ENCODE data around the gene ZC3H13. TPM values are rescaled to one million over a fixed set of nuclear protein-coding genes. Genes with fewer than 3 reads are reported as not detected.

The ZC3H13 gene
- total RNA-seq, 1 experiment from 2014 or later = 61.9 TPM

GRCh38 chr13:45967589-45967988 is 85.0 kb downstream of the ZC3H13 start:
- H3T11ph ChIP-seq (ENCODE audit: low read length) = no peak overlapping the region
- H3K4me1 ChIP-seq (ENCODE audit: insufficient read depth, low read length) = no peaks in the 10 kb centered on the region
- DNase-seq = no peak
- TF ChIP-seq CTCF (conservative IDR thresholded peaks at IDR 0.05) = no peak
- no peaks in the 10 kb centered on the region for H3K9me3 ChIP-seq (ENCODE audit: control insufficient read depth, low read depth, low read length)
- no peak overlapping the region for H3K23ac ChIP-seq (ENCODE audit: insufficient read length, low read depth, low read length)
- WGBS (ENCODE audit: extremely low coverage, insufficient read length, low lambda C conversion rate) = no CpG with 5 or more reads among the region's 16 CpGs
- no peak overlapping the region for H3K14ac ChIP-seq (ENCODE audit: insufficient read depth, low read length)
- H3K79me2 ChIP-seq (ENCODE audit: insufficient read depth, low read length) = no peaks in the 10 kb centered on the region
- no peak overlapping the region for H3K56ac ChIP-seq (ENCODE audit: insufficient read length, low read depth, low read length)
- no peak overlapping the region for H2BK5ac ChIP-seq (ENCODE audit: insufficient read length, low read length)
- no peak overlapping the region for H2BK20ac ChIP-seq (ENCODE audit: low read depth, low read length, poor library complexity, severe bottlenecking)
- no peak overlapping the region for H2AFZ ChIP-seq (ENCODE audit: low read length)
- H3K4me3 Mint-ChIP-seq = no peak overlapping the region
- no peak overlapping the region for H4K8ac ChIP-seq (replicated peaks; ENCODE audit: insufficient read length, low read depth, low read length)
- H3K9me3 Mint-ChIP-seq = no peaks in the 10 kb centered on the region
- no peaks in the 10 kb centered on the region for H3K27me3 Mint-ChIP-seq (ENCODE audit: low read depth)
- peaks cover 27 to 60% (median 47%) of the 10 kb centered on the region in 3 experiments; a peak in 6 of 7 replicates for H3K36me3 Mint-ChIP-seq (ENCODE audit: insufficient read depth in 1 of 3, low read depth in 3 of 3)
- no peak overlapping the region for H3K18ac ChIP-seq (ENCODE audit: insufficient read length, low read depth, low read length)
- H4K20me1 ChIP-seq (ENCODE audit: control insufficient read depth, insufficient read depth, insufficient read length) = no peaks in the 10 kb centered on the region
- no peak overlapping the region for H3K4me2 ChIP-seq (ENCODE audit: insufficient read depth, insufficient read length, low read length)
- H2BK12ac ChIP-seq (ENCODE audit: insufficient read length, low read depth, low read length) = no peak overlapping the region
- no peak overlapping the region for H3K4ac ChIP-seq (ENCODE audit: low read depth, low read length)
- H2AK5ac ChIP-seq (ENCODE audit: insufficient read length, low read length) = no peak overlapping the region
- peaks cover 3% of the 10 kb centered on the region for H3K79me1 ChIP-seq (ENCODE audit: insufficient read depth, low read depth, low read length, poor library complexity, severe bottlenecking)
- no peak overlapping the region for H2BK120ac ChIP-seq (ENCODE audit: low read depth, low read length, poor library complexity, severe bottlenecking)
- no peaks in the 10 kb centered on the region for H3K4me1 Mint-ChIP-seq
- no peak overlapping the region for H2BK15ac ChIP-seq (ENCODE audit: low read depth, low read length)
- H3K27ac Mint-ChIP-seq = peak overlapping the region in 2 of 3 experiments; percentile 5 to 15; a peak in 3 of 7 replicates
- H4K5ac ChIP-seq (ENCODE audit: insufficient read length, low read depth, low read length) = no peak overlapping the region
- H3K27ac ChIP-seq (ENCODE audit: insufficient read length, low read depth, low read length) = no peak overlapping the region
- no peaks in the 10 kb centered on the region for H3K23me2 ChIP-seq (ENCODE audit: insufficient read length, low read depth, low read length, poor library complexity, severe bottlenecking)
- H3K27me3 ChIP-seq (ENCODE audit: insufficient read depth, low read length) = no peaks in the 10 kb centered on the region
- no peak overlapping the region for H4K91ac ChIP-seq (ENCODE audit: insufficient read length, low read depth, low read length)
- no peak overlapping the region for H3K9ac ChIP-seq (ENCODE audit: extremely low read depth, insufficient read length, low read length)

Data from H9 (cell line).